Effector CD4-positive, alpha-beta T cell (primary cell): ENCODE results near the gene PCGF5.
"Not testable (repeated sequence)": the region's sequence is repeated elsewhere in the genome, so short reads cannot be mapped to it uniquely, and the experiment has no call there.

Experiments used
- DNase-seq: peaks from one replicate; pipeline ENCODE4 v3.0.0-alpha.2; 2020

PCGF5 gene

DNA sequence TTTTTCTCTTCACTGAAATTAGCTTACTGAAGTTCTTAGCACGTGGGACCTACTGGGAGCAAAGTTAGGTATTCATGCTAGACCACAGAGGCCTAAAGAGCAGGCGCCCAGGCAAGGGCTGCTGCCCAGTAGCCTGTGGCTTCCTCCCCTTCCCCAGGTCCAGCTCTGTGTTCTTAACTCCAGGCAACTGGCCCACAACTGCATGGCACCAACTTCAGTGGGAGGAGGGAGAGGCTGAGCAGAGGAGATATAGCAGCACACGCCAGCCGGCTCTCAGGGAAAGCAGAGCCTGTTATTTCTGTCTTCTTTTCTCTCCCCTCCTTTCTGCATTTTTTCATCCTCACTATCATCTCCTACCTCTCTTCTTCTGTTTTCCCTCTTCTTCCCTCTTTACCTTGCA lies 67.4 kb downstream of the PCGF5 start:
- DNase-seq: no peak

DNA sequence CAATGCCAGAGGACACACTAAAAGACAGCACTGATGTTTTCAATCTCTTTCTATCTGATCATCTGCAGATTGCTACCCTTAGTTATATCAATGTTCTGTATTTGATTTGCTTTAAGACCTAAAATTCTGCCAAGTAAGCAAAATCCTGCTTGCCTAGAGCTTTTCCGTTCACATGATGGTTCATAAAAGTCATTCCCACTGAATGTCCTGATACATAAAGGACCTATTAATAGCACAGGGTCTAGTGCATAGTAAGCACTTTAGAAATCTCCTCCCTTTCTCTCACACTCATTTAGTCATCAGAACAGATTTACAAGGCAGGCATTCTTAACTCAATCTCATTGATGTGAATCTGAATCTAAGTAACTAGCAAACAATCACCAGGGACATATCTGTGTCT lies 68.8 kb downstream of the PCGF5 start:
- DNase-seq: no peak

DNA sequence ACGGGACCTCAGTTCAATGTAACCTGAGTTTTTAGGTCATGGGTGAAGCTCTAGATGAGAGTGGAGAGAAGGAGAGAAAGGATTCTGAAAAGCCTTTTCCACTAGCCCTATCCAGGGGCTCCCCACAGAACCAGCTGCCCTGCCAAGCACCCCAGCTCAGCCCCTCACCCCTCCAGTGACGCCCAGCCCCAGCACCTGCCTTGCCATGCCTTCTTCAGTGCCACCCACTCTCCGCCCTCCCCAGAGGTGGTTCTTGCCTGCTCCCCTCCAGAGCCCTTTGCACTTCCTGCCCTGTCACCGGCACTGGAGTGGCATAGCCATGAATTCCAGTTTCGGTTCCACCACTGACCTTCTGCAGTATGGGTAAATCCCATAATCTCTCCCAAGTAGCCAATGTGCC lies 70.1 kb downstream of the PCGF5 start:
- DNase-seq: no peak

DNA sequence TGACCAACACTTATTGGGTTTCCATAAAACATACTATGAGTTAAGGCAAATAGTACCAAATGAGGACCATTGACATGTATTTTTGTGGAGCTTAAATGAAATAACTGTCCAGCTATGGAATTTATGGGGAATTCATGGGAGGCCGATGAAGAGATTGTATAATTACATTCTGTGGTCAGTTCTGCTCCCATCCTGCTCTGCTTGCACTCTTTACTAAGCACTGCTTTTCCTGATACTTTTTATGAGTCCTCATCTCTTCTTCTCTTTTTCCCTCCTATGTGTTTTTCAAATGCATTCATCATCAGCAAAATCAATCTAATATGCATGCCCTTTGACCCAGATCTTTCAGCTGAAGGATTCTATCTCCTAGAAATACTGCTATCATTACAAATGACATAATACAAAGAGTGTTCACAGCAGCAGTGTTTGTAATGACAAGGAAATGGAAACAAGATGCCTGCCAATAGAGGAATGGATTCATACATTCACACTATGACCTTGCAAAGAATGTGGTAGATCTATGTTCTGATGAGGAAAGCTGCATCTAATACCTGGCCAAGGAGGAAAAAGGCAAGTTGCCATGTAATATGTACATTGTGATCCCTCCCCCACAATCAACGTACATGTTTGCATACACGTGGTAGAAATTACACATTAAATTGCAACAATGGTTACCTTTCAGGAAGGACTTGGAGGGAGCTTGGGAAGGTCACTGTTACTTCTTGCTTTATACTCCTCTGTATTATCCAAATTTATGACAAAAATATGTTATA lies 73.9 kb downstream of the PCGF5 start:
- DNase-seq: no peak

DNA sequence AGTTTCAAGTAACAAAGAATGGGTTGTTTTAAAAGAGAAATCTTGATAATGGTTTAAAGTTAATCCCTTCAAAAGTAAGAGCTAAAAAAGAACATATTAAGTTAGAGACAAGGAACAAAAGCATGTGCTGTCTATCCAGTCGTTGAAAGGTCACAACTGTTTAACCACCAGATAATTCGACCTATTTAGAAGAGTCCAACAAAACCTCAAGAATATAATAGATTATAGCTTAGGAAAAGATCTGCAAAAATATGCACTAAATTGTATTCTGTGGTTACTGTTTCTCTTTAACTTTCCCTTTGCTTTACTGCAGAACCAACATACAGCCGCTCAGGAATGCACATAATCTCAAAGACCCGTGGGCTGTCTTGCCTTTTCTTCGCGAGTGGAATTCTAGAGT lies 74.9 kb downstream of the PCGF5 start:
- DNase-seq: no peak

DNA sequence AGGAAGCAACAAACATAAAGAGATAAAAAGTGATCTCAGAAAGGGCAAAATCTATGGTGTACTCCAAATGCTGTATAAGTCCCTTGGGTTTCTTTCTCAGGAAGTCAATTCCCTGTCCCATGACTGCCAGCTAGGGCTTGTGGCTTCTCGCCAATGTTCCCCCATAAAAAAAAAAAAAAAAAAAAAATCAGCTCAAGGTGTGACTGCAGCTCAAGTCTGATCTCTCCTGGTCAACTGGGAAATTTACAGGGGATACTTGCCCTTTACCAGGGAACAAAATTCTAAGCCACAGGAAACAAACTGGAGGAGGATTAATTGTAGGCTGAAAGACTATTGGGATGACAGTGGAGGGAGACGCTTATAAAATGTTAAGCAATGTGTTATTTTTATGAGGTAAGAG lies 76.0 kb downstream of the PCGF5 start:
- no peak for DNase-seq

DNA sequence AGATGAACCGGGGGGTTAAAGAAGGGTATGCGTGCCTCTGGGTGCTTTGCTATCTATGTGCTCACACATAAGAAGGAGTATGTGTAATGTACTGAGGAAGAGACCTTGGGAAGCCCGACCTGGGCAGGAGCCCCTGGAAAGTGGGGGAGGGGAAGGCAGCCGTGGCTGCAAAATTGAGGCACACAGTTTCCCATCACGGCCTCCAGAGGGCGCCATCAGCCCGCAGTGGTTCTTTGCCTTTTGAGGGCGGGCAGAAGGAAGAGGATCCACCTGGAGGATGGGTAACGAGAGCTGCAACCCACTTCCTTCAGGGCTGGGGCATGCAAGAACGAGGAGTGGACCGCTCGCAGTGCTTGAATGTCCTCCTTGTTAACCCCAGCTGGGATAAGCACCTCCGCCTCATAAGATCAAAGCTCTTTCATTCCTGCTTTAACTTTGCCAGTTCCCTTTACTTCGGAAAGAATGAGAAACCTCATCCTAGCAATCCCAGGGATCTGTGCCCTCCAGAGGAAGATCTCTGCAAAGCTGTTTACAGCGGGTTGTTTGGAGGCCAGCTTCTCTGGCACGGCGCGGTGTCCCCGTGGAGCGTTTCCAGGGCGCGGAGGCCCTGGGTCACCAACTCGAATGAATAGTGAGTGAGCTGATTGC lies 77.9 kb downstream of the PCGF5 start:
- peak; percentile 69 for DNase-seq

DNA sequence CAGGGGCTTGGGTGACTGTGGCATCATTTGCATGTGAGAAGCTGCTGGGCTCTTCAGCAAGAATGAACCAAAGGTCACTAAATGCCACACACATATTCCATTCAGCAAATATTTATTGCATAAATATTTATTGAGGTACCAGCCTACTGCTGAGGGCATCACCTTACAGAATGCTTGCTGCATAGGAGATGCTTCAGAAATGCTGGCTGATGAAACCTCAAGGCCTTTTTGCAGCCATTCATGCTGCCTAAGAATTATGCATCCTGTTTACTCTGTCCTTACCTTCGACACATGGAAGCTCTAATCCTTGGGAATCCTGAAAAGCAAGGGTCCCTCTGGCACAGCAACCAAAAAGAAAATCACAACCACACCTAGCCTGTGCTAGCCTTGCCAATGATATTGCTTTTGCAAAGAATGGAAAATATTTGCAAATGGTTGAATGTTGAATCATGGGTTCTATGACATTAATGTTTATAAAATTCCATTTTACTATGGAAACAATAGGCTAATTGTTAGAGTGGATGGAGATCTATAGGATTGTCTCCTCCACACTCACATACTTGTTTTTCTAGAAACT lies 79.6 kb downstream of the PCGF5 start:
- no peak for DNase-seq

DNA sequence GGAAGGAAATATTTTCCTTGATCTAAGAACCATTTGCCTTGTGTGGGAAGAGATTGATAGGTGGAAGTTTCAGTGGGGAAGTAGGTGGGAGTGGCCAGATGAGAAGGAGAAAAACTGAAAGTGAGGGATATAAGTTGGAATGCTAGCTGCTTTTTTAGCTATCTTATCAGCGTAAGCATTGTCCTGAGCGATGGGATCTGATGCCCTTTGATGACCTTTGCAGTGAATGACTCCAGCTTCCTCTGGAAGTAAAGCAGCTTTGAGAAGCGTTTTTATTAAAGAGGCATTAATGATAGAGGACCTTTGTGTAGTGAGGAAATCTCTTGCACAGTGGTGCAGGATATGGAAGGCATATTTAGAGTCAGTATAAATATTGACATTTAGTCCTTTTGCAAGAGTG lies 82.5 kb downstream of the PCGF5 start:
- not testable (repeated sequence) for DNase-seq

DNA sequence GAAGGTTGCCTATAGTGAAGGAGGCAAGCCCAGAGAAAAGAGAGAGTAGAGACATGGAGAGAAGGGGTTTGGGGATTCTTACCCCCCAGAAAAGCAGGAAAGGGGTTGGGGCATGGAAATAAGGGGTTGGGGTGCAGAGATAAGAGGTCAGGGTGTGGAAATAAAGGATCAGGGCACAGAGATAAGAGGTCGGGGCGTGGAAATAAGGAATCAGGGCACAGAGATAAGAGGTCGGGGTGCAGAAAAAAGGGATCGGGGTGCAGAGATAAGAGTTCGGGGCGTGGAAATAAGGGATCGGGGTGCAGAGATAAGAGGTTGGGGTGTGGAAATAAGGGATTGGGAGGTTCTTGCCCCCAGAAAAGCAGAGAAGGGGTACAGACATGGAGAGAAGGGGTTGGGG lies 85.5 kb downstream of the PCGF5 start:
- not testable (repeated sequence) for DNase-seq

DNA sequence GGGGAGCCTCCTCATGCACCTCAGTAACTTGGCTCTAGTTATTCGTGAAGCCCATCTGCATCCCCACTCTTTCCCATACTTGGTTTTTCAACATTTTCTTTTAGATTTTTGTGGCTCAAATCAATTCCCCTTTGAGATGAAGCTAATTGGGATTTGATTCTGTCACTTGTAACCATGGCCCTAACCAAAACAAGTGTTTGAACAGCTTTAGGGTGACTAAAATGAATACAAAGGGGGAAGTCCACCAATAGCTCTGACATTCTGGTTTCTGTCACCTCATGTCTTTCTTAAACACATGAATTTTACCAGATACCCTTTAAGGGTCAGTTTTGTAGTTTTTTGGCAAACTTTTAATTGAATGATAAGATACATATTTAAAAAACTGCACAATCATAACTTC lies 87.0 kb downstream of the PCGF5 start:
- no peak for DNase-seq

DNA sequence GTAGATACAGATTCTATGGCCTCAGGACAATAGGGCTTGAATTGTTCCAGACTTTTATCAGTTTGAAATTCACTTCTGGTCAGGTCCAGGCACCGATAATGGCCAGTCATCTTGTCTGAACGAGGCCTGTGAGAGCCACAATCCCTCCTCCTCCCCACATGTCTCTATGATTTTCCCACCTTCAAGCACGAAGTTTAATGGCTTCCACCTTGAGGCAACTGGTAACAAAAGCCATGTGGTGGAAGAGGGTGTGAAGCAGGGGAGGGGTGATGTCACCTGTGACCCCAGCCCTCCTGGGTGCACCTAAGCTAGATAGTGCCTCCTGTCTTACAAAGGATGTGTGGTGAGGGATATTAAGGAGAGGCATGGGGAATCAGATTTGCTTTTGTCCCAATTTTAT lies 89.2 kb downstream of the PCGF5 start:
- DNase-seq: no peak

DNA sequence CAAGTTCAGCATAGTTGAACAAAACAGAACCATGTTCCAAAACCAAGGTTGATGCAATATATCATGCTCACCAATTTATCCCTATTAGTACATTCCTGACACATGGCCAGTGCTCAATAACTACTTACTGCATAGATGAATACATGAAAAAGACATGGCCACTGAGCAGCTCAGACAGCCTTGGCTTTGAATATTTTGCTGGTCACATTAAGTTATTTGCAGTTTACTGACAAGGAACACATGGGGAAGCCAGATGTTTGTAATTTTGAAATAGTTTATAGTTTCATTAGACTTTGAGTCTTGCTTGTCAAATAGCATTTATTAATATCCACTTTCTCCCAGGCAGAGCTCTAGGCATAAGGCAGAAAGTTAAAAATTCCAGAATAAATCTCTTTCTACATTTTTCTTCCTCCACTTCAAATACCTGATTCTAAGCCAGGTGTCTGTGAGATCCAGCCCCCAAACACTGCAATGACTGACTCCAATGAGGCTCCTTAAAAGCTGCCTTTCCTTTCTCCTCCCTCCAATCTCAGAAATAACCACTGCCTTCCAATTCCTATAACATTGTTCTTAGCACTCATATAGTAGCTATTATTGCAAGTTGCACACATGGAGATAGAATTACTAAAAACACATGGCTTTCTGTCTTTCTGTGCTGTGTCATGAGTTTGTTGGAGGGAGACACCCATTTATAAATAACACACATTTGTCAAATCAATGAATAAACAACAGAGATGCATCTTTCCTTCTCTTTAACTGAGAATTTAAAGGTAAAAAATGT lies 91.3 kb downstream of the PCGF5 start:
- DNase-seq: no peak

DNA sequence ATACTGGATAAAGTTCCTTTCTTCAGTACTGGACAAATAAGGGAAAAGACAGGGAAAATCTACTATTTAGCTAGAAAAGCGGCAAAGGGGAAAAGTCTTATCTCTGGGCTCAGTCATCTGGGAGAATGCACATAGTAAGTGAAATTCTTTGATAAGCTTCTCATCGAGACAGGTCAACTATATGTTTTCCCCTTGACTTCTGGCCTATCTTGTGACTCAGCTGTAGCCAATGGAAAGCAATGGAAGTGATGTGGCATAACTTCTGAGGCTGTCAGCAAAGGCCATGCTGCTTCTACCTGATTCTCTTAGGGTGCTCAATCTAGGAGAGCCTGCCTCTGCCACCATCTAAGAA lies 91.9 kb downstream of the PCGF5 start:
- DNase-seq: no peak

DNA sequence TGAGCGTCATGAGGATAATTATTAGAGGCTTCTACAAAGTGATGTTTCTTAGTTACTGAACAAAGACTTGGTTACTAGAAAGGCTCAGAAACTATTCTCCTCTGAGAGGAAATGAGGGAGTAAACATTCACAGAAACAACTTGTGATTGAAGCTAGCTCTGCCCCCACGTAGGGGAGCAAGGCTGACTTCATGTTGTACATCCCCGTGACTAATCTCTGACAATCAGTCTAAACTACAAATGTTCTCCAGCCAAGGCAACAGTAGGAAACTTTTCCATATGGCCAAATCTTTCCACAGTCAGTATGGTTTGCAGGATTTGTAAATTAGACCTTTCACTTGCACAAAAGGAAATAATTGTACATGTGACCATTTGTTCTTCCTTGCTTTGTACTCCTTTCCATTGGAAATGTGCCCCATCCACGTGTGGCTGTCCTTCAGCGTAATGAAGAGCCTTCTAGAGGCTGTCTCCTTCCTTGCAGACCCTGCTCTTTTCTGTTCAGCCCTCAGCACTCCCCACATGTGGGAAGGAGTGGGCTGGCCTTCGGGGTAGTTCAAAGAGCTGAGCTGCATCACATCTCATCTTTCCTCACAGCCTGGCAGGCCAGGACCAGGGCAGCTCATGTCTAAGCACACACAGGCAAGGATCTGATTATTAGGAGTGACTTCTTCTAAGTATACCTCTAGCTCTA lies 93.5 kb downstream of the PCGF5 start:
- DNase-seq: no peak

DNA sequence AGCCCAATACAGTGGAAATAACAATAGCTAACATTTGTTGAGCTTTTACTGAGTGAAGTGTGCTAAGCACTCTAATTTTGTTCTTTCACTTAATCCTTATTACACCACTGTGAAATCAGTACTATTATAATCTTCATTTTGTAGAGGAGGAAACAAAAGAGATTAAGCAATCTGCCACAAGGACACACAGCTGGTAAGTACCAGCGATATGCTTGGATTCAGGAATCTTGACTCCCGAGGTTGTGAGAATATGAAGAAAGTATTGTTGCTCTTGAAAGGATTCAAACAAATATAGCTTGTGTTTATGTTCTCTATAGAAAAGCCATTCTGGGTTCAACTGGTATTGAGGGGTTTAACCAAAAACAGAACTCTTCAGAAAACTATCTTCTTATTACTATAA lies 96.0 kb downstream of the PCGF5 start:
- DNase-seq: no peak

DNA sequence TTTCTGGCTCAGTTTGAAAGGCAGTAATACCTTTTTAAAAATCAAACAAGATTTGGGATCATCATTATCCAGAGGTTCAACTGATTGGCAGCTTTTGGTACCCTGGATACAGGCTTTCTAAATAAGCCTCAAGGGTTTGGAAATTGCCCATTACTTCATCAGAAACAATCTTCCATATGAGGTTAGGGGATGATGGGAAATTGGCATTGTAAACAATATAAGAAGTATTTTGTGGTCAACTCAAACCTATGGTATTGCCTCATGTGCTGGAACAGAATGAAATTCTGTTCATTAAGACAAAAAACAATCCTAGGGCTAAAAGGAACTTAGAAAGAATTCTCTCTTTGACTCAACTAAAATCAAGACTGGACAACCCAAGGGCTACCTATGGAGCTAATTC lies 97.1 kb downstream of the PCGF5 start:
- no peak for DNase-seq

DNA sequence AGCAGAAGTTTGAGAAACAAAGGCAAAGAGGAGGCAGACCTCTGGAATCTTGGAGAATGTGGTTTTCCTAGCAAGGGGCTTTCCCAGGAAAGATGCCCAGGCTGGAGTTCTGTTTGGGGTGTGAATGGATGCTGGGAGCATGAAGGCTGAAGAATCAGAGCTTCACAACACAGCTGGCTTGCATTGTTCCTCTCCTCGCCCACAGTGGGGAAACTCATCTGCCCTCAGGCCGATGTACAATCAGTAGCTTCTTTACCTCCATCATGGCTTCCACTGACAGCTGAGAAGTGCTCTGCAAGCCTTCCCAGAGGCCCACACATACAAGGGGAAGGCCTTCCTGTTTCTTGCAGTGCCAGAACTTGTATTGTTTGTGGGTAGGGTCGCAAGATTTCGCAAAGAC lies 98.9 kb downstream of the PCGF5 start:
- no peak for DNase-seq

DNA sequence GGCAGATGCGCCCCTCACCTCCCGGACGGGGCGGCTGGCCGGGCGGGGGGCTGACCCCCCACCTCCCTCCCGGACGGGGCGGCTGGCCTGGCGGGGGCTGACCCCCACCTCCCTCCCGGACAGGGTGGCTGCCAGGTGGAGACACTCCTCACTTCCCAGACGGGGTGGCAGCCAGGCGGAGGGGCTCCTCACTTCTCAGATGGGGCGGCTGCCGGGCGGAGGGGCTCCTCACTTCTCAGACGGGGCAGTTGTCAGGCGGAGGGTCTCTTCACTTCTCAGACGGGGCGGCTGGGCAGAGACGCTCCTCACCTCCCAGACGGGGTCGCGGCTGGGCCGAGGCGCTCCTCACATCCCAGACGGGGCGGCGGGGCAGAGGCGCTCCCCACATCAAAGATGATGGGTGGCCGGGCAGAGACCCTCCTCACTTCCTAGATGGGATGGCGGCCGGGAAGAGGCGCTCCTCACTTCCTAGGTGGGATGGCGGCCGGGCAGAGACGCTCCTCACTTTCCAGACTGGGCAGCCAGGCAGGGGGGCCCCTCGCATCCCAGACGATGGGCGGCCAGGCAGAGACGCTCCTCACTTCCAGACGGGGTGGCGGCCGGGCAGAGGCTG lies 102.9 kb downstream of the PCGF5 start:
- not testable (repeated sequence) for DNase-seq

DNA sequence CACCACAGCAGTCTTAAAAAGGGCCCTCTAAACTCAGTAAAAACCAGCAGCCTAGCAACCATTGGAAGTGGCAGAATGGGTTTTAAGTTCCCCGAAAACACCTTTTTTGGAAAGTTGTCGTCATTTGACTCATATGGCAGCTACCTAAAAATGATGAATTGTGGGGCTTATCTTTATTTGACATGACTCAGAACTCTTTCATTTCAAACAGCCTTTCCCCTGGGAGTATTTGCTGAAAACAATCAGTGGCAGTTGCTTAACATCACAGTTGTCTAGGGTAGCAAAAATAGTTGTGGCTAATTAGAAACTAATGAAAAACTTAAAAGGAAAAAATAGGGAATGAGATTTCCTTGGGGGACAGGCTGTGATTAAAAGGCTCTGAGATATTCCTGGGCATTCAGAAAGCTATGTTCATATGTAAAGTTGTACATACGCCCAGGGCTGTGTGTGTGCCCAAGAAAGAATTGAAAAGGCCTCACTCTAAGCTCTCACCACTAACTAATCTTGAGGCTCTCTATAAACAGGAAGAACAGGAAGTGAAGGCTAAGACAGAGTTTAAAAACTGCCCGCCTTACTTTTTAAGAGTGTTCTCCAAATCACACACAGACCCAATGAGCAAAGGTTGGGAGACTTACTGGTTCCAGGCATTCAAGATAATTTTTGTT lies 108.0 kb downstream of the PCGF5 start:
- no peak for DNase-seq
